Measurements from ENCODE around the gene CDS2.

The CDS2 gene

GRCh38 chr20:5100684-5101347 is 26.0 kb upstream of the CDS2 start:
- no peak overlapping the region for H3K4me3 ChIP-seq (replicated peaks; ENCODE audit: low read depth, low read length)
- TF ChIP-seq CTCF (IDR thresholded peaks at IDR 0.05; ENCODE audit: low read depth, low read length, missing control alignments): peak; percentile 77
- peak; percentile 44 for DNase-seq (ENCODE audit: extremely low read depth, low read depth)

GRCh38 chr20:5104479-5104878 is 22.3 kb upstream of the CDS2 start:
- DNase-seq (ENCODE audit: extremely low read depth, low read depth): no peak
- H3K4me3 ChIP-seq (replicated peaks; ENCODE audit: low read depth, low read length): no peak overlapping the region
- no peak for TF ChIP-seq CTCF (IDR thresholded peaks at IDR 0.05; ENCODE audit: low read depth, low read length, missing control alignments)

- DNase-seq (ENCODE audit: extremely low read depth, low read depth): no peak
- TF ChIP-seq CTCF (IDR thresholded peaks at IDR 0.05; ENCODE audit: low read depth, low read length, missing control alignments): no peak
Observed at GRCh38 chr20:5109276-5109675, 17.5 kb upstream of the CDS2 start.

GRCh38 chr20:5113615-5113986 is 13.2 kb upstream of the CDS2 start:
- TF ChIP-seq CTCF (IDR thresholded peaks at IDR 0.05; ENCODE audit: low read depth, low read length, missing control alignments): no peak
- no peak for DNase-seq (ENCODE audit: extremely low read depth, low read depth)
- peak overlapping the region; percentile 97 for H3K4me3 ChIP-seq (replicated peaks; ENCODE audit: low read depth, low read length)

More at GRCh38 chr20:5109276-5109675, 17.5 kb upstream of the CDS2 start:
- no peak overlapping the region for H3K4me3 ChIP-seq (replicated peaks; ENCODE audit: low read depth, low read length)

GRCh38 chr20:5114403-5114802 is 12.4 kb upstream of the CDS2 start:
- DNase-seq (ENCODE audit: extremely low read depth, low read depth): no peak
- no peak for TF ChIP-seq CTCF (IDR thresholded peaks at IDR 0.05; ENCODE audit: low read depth, low read length, missing control alignments)
- H3K4me3 ChIP-seq (replicated peaks; ENCODE audit: low read depth, low read length): no peak overlapping the region

GRCh38 chr20:5116875-5117274 is 9.9 kb upstream of the CDS2 start:
- peak overlapping the region; percentile 83 for H3K4me3 ChIP-seq (replicated peaks; ENCODE audit: low read depth, low read length)
- TF ChIP-seq CTCF (IDR thresholded peaks at IDR 0.05; ENCODE audit: low read depth, low read length, missing control alignments): no peak

More at GRCh38 chr20:5116875-5117274, 9.9 kb upstream of the CDS2 start:
- DNase-seq (ENCODE audit: extremely low read depth, low read depth): no peak
